ENCODE measurements around the gene ITIH6.

The ITIH6 gene

DNA sequence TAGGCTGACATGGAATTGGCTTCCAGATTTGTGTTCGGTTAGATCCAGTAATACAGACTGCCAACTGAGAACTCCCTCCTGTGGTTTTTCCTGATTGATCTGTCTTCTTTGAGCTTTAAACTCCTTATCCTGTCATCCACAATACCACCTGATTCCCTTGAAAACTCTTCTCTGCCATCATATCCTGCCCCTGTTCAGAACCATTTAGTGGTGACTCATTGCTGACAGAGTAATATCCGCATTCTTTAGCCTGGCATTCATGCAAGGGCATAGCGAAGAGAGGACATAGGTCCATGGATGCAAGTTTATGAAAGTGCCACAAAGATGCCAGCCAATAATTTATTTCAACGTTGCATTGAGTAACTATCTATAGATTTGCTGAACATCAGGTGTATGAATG is 76.6 kb downstream of the ITIH6 start:
- no peak for DNase-seq (ENCODE audit: extremely low read depth, insufficient read length)
- no peak overlapping the region for H3K4me3 ChIP-seq (replicated peaks; ENCODE audit: low read depth, low read length)
- TF ChIP-seq, protein P1, sequence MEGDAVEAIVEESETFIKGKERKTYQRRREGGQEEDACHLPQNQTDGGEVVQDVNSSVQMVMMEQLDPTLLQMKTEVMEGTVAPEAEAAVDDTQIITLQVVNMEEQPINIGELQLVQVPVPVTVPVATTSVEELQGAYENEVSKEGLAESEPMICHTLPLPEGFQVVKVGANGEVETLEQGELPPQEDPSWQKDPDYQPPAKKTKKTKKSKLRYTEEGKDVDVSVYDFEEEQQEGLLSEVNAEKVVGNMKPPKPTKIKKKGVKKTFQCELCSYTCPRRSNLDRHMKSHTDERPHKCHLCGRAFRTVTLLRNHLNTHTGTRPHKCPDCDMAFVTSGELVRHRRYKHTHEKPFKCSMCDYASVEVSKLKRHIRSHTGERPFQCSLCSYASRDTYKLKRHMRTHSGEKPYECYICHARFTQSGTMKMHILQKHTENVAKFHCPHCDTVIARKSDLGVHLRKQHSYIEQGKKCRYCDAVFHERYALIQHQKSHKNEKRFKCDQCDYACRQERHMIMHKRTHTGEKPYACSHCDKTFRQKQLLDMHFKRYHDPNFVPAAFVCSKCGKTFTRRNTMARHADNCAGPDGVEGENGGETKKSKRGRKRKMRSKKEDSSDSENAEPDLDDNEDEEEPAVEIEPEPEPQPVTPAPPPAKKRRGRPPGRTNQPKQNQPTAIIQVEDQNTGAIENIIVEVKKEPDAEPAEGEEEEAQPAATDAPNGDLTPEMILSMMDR (IDR thresholded peaks at IDR 0.05; ENCODE audit: insufficient read depth, low read length, poor library complexity, severe bottlenecking): no peak
- no peaks in the 10 kb centered on the region for H3K36me3 ChIP-seq (ENCODE audit: control insufficient read depth, insufficient read depth, low read length)
- H3K27me3 ChIP-seq (replicated peaks; ENCODE audit: control insufficient read depth, insufficient read depth, low read length): no peaks in the 10 kb centered on the region

DNA sequence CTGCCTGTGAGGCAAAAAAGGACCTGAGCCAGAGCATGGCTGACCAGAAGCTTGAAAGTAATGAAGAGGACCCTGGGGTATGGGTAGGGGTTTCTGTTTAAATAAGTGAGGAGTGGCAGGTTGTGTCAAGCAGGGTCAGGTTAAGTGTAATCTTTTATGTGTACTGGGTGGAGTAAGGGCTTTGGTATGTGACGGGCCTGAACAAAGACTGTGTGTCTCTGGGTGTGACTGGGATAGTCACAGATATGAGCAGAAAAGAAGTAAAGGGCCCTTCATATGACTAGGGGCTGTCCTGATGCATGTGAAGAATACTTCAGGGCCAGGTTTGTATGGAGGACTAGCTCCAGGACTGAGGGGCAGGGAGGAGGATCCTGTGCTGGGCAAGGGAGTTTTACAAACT is 82.4 kb downstream of the ITIH6 start:
- DNase-seq (ENCODE audit: extremely low read depth, insufficient read length): no peak
- Histone ChIP-seq H3K4me3 (replicated peaks; ENCODE audit: low read depth, low read length) (no peak overlapping the region), H3K36me3 (ENCODE audit: control insufficient read depth, insufficient read depth, low read length) (no peaks in the 10 kb centered on the region), H3K27me3 (replicated peaks; ENCODE audit: control insufficient read depth, insufficient read depth, low read length) (no peaks in the 10 kb centered on the region)
- TF ChIP-seq, protein P1 (IDR thresholded peaks at IDR 0.05; ENCODE audit: insufficient read depth, low read length, poor library complexity, severe bottlenecking): no peak

DNA sequence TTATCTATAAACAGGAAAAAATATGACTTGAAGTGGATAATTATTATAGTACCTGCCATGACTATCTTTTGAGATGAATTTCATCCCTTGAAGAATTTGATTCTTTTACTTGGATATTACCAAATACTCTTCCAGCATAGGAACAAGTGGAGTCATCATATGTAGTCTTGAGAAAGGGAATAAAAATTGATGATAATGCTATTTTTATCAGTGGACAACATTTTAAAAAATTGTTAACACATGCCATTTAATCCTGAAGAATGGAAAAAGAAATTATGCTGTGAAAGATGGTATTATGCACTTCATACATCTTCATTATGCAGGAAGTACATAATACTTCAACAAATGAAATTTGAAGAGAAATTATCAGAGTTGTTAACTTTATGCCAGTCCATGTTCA is 83.6 kb downstream of the ITIH6 start:
- H3K27me3 ChIP-seq (replicated peaks; ENCODE audit: control insufficient read depth, insufficient read depth, low read length): no peaks in the 10 kb centered on the region
- H3K4me3 ChIP-seq (replicated peaks; ENCODE audit: low read depth, low read length): no peak overlapping the region
- DNase-seq (ENCODE audit: extremely low read depth, insufficient read length): no peak
- no peaks in the 10 kb centered on the region for H3K36me3 ChIP-seq (ENCODE audit: control insufficient read depth, insufficient read depth, low read length)
- TF ChIP-seq, protein P1 (IDR thresholded peaks at IDR 0.05; ENCODE audit: insufficient read depth, low read length, poor library complexity, severe bottlenecking): no peak

DNA sequence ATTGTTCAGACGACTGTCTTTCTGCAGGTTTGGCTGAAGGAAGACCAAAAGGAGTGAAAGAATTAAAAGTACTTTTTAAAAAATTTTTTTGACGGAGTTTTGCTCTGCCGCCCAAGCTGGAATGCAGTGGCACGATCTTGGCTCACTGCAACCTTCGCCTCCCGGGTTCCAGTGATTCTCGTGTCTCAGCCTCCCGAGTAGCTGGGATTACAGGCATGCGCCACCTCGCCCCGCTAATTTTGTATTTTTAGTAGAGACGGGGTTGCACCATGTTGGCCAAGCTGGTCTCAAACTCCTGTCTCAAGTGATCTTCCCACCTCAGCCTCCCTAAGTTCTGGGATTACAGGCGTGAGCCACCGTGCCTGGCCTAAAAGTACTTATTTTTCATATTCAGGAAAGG is 86.3 kb downstream of the ITIH6 start:
- TF ChIP-seq, protein P1 (IDR thresholded peaks at IDR 0.05; ENCODE audit: insufficient read depth, low read length, poor library complexity, severe bottlenecking): no peak
- H3K4me3 ChIP-seq (replicated peaks; ENCODE audit: low read depth, low read length): no peak overlapping the region
- no peak for DNase-seq (ENCODE audit: extremely low read depth, insufficient read length)

DNA sequence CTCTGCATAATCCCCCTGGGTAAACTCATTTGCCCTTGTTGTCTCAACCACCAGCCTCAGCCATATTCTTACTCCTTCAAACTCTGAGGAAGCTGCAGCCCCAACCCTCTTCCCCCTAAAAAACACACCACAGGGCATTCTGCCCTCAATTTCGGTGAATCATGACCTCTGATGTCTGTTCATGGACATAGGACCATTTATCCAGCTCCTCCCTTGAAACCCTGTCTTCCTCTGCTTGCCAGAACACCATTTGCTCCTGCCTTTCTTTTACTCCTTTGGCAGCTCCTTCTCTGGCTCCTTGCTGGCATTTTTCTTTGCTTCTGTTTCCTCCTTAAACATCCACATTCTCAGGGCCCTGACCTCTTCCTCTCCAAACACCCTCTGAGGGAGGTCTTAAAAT is 87.1 kb downstream of the ITIH6 start:
- Histone ChIP-seq H3K36me3 (ENCODE audit: control insufficient read depth, insufficient read depth, low read length) (no peaks in the 10 kb centered on the region), H3K27me3 (replicated peaks; ENCODE audit: control insufficient read depth, insufficient read depth, low read length) (no peaks in the 10 kb centered on the region), H3K4me3 (replicated peaks; ENCODE audit: low read depth, low read length) (no peak overlapping the region)
- DNase-seq (ENCODE audit: extremely low read depth, insufficient read length): no peak
- TF ChIP-seq, protein P1 (IDR thresholded peaks at IDR 0.05; ENCODE audit: insufficient read depth, low read length, poor library complexity, severe bottlenecking): no peak

More for the DNA sequence above, 86.3 kb downstream of the ITIH6 start:
- H3K36me3 ChIP-seq (ENCODE audit: control insufficient read depth, insufficient read depth, low read length): no peaks in the 10 kb centered on the region
- H3K27me3 ChIP-seq (replicated peaks; ENCODE audit: control insufficient read depth, insufficient read depth, low read length): no peaks in the 10 kb centered on the region

DNA sequence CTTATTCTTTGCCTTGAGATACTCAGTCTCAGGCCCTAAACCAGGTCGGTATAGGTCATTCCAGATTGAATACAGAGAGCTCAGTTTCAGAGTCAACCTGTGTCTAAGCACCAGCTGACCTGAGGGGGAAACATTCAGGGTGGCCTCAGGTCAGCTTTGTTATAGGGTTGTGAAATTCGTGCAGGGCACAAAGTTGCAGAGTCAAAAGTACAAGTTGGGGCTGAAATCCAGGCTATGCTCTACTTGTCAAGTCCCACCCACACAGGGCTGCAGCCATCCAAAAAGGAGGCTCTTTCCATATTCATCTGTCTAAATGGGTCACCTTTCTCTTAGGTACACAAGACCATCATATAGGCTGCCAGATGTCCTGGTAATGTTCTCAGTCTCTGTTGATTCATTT is 89.7 kb downstream of the ITIH6 start:
- no peak for DNase-seq (ENCODE audit: extremely low read depth, insufficient read length)
- Histone ChIP-seq H3K36me3 (ENCODE audit: control insufficient read depth, insufficient read depth, low read length) (no peaks in the 10 kb centered on the region), H3K4me3 (replicated peaks; ENCODE audit: low read depth, low read length) (no peak overlapping the region), H3K27me3 (replicated peaks; ENCODE audit: control insufficient read depth, insufficient read depth, low read length) (no peaks in the 10 kb centered on the region)
- TF ChIP-seq, protein P1 (IDR thresholded peaks at IDR 0.05; ENCODE audit: insufficient read depth, low read length, poor library complexity, severe bottlenecking): no peak
